ENCODE measurements around the gene SLC25A41. TPM values are rescaled to one million over a fixed set of nuclear protein-coding genes. Genes with fewer than 3 reads are reported as not detected.

SLC25A41 gene
- total RNA-seq, 2 donors from 2014 or later: 0.18 to 0.57 TPM

GRCh38 chr19:6416658-6417405, 16.7 kb downstream of the SLC25A41 start:
- Histone ChIP-seq H3K27me3 (replicated peaks; ENCODE audit: insufficient read depth) (no peaks in the 10 kb centered on the region), H3K9me3 (no peaks in the 10 kb centered on the region), H3K36me3 (peaks cover 16 to 56% of the 10 kb centered on the region in 2 donors), H3K4me3 (no peak overlapping the region), H3K27ac (no peak overlapping the region), H3K4me1 (replicated peaks) (no peaks in the 10 kb centered on the region)
- WGBS: 85% methylated on average over 29 of the region's 29 CpGs
- no peak for DNase-seq (ENCODE audit: low spot score)
- intact Hi-C loops (cut with DNase I): loop anchor here (5.0 kb wide), 1 partner anchor 195 kb away; no protein-coding TSS in a partner anchor
- TF ChIP-seq CTCF (IDR thresholded peaks at IDR 0.05) (no peak), POLR2A (IDR thresholded peaks at IDR 0.05) (no peak)

- intact Hi-C loops (cut with DNase I): loop anchor here (5.0 kb wide), 1 partner anchor 193 kb away; no protein-coding TSS in a partner anchor
- peaks cover 16 to 56% of the 10 kb centered on the region in 2 donors for H3K36me3 ChIP-seq
- no peak overlapping the region for H3K27ac ChIP-seq
Observed at GRCh38 chr19:6415591-6416190, 17.9 kb downstream of the SLC25A41 start.

GRCh38 chr19:6414793-6415590, 18.6 kb downstream of the SLC25A41 start:
- no peaks in the 10 kb centered on the region for H3K27me3 ChIP-seq (replicated peaks; ENCODE audit: insufficient read depth)

More at GRCh38 chr19:6415591-6416190, 17.9 kb downstream of the SLC25A41 start:
- DNase-seq (ENCODE audit: low spot score): no peak
- H3K9me3 ChIP-seq: no peaks in the 10 kb centered on the region
- H3K4me3 ChIP-seq: no peak overlapping the region
- no peaks in the 10 kb centered on the region for H3K27me3 ChIP-seq (replicated peaks; ENCODE audit: insufficient read depth)
- TF ChIP-seq CTCF (IDR thresholded peaks at IDR 0.05): no peak
- TF ChIP-seq POLR2AphosphoS5 (IDR thresholded peaks at IDR 0.05): no peak
- H3K4me1 ChIP-seq (replicated peaks): no peaks in the 10 kb centered on the region
- 89% methylated on average over 32 of the region's 32 CpGs for WGBS

More at GRCh38 chr19:6414793-6415590, 18.6 kb downstream of the SLC25A41 start:
- no peak for TF ChIP-seq POLR2A (IDR thresholded peaks at IDR 0.05)
- TF ChIP-seq CTCF (IDR thresholded peaks at IDR 0.05): no peak
- no peak for TF ChIP-seq POLR2AphosphoS5 (IDR thresholded peaks at IDR 0.05)
- Histone ChIP-seq H3K4me1 (replicated peaks) (no peaks in the 10 kb centered on the region), H3K9me3 (no peaks in the 10 kb centered on the region), H3K36me3 (peaks cover 16 to 52% of the 10 kb centered on the region in 2 donors), H3K4me3 (no peak overlapping the region), H3K27ac (no peak overlapping the region)
- intact Hi-C loops (cut with DNase I): loop anchor here (5.0 kb wide), 1 partner anchor 193 kb away; no protein-coding TSS in a partner anchor
- DNase-seq (ENCODE audit: low spot score): no peak
- 89% methylated on average over 45 of the region's 47 CpGs for WGBS

Data from prostate gland (tissue), 2 donors.